ENCODE results near the gene MAPK14. TPM values are rescaled to one million over a fixed set of nuclear protein-coding genes. Genes with fewer than 3 reads are reported as not detected.

The MAPK14 gene
- total RNA-seq, 1 donor from 2014 or later = 37.3 TPM

DNA sequence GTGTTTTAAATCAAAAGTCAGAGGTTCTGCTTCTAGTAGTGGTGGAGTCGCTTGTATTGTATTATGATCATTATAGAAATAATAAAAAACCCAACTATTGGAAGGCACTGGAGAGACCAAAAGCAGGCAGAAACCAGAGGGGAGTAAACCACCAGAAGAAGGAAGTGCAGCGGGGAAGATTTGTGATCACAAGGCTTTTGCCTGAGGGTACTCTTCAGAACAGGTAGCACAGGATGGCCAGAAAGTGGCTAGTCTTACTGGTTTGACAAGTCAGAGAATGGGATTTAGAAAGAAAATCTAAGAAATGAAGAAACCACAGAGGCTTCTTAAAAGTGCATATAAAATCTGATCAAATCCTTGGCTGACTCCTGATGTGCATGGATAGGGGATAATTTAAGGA is 126.7 kb downstream of the MAPK14 start:
- H3K27ac ChIP-seq = no peak overlapping the region
- intact Hi-C loops (cut with DNase I) = no loop called here
- DNase-seq (ENCODE audit: low spot score in 2 of 2) = no peak
- H3K4me3 ChIP-seq = no peak overlapping the region
- TF ChIP-seq, protein P1, sequence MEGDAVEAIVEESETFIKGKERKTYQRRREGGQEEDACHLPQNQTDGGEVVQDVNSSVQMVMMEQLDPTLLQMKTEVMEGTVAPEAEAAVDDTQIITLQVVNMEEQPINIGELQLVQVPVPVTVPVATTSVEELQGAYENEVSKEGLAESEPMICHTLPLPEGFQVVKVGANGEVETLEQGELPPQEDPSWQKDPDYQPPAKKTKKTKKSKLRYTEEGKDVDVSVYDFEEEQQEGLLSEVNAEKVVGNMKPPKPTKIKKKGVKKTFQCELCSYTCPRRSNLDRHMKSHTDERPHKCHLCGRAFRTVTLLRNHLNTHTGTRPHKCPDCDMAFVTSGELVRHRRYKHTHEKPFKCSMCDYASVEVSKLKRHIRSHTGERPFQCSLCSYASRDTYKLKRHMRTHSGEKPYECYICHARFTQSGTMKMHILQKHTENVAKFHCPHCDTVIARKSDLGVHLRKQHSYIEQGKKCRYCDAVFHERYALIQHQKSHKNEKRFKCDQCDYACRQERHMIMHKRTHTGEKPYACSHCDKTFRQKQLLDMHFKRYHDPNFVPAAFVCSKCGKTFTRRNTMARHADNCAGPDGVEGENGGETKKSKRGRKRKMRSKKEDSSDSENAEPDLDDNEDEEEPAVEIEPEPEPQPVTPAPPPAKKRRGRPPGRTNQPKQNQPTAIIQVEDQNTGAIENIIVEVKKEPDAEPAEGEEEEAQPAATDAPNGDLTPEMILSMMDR (IDR thresholded peaks at IDR 0.05) = no peak
- no peaks in the 10 kb centered on the region for H3K9me3 ChIP-seq
- H3K4me1 ChIP-seq = no peaks in the 10 kb centered on the region
- no peaks in the 10 kb centered on the region for H3K27me3 ChIP-seq
- no peaks in the 10 kb centered on the region for H3K36me3 ChIP-seq

DNA sequence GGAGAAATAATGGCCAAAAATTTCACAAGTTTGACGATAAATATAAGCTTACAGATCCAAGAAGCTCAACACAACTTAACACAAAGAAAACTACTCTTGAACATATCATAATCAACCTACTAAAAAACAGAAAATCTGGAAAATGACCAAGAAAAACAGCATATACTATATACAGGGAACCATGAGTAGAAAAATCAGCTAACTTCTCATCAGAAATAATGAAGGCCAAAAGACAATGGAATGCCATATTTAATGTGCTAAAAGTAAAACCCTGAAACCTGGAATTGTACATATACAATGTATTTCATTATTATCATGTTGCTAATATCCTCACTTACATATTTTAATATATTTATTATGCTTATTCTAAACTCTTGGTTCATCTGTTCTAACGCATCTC is 128.1 kb downstream of the MAPK14 start:
- Histone ChIP-seq H3K4me1 (no peaks in the 10 kb centered on the region), H3K27ac (no peak overlapping the region), H3K9me3 (no peaks in the 10 kb centered on the region), H3K36me3 (no peaks in the 10 kb centered on the region), H3K4me3 (no peak overlapping the region), H3K27me3 (no peaks in the 10 kb centered on the region)
- intact Hi-C loops (cut with DNase I) = no loop called here
- no peak for DNase-seq (ENCODE audit: low spot score in 2 of 2)
- TF ChIP-seq, protein P1 (IDR thresholded peaks at IDR 0.05) = no peak

DNA sequence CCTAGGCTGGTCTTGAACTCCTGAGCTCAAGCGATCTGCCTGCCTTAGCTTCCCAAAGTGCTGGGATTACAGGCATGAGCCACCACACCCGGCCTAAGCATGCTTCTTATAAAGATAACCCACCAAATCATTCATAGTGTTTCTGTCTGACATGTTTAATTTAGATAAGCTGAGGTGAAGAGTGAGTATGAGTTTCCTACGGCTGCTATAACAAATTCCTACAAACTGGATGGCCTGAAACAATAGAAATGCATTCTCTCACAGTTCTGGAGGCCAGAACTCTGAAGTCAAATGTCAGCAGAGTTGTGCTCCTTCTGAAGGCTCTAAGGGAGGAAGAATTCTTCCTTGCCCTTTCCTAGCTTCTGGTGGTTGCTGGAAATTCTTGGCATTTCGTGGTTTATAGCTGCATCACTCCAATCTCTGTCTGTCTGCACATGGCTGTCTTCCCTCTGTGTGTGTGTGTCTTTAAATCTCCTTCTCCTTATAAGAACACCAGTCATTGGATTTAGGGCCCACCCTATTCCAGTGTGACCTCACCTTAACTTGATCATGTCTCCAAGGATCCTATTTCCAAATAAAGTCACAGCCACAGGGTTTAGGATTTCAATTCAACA is 132.6 kb downstream of the MAPK14 start:
- Histone ChIP-seq H3K9me3 (no peaks in the 10 kb centered on the region), H3K27ac (no peak overlapping the region), H3K4me1 (no peaks in the 10 kb centered on the region), H3K4me3 (no peak overlapping the region), H3K36me3 (no peaks in the 10 kb centered on the region), H3K27me3 (no peaks in the 10 kb centered on the region)
- DNase-seq (ENCODE audit: low spot score in 2 of 2) = no peak
- intact Hi-C loops (cut with DNase I) = no loop called here
- TF ChIP-seq, protein P1 (IDR thresholded peaks at IDR 0.05) = no peak

Other genes with a start within 250 kb of the MAPK14 start
- gene CLPSL1, start 246.8 kb upstream of the MAPK14 start, total RNA-seq = not detected
- gene CLPS, start 230.5 kb upstream of the MAPK14 start, total RNA-seq = not detected
- not detected for gene LHFPL5, start 222.5 kb upstream of the MAPK14 start, total RNA-seq
- gene SRPK1, start 106.7 kb upstream of the MAPK14 start, total RNA-seq = 16.2 TPM
- gene SLC26A8, start 3.2 kb upstream of the MAPK14 start, total RNA-seq = not detected
- gene MAPK13, start 102.7 kb downstream of the MAPK14 start, total RNA-seq = 7.7 TPM
- 26.5 TPM for gene BRPF3, start 168.9 kb downstream of the MAPK14 start, total RNA-seq
- not detected for gene PNPLA1, start 242.3 kb downstream of the MAPK14 start, total RNA-seq